HFF-Myc (cell line): Measurements from ENCODE around the gene SV2A.

Experiments used
- DNase-seq: peaks from one replicate; pipeline ENCODE4 v3.0.0-alpha.2; 2011; ENCODE audit warnings: low read depth; ENCODE audit errors: extremely low read depth
- H3K4me3 ChIP-seq: replicated peaks from 2 replicates; pipeline ENCODE4 v1.5.1; 2011; ENCODE audit warnings: low read depth, mild to moderate bottlenecking, control low read depth, low read length
- CTCF ChIP-seq: IDR thresholded peaks from 2 replicates; pipeline ENCODE4 v1.5.1; 2012; ENCODE audit warnings: mild to moderate bottlenecking, low read depth, low read length, control low read depth; ENCODE audit errors: missing control alignments

SV2A gene

GRCh38 chr1:149931212-149931790, 13.7 kb upstream of the SV2A start:
- no peak for DNase-seq
- H3K4me3 ChIP-seq = no peak overlapping the region
- no peak for TF ChIP-seq CTCF

DNA sequence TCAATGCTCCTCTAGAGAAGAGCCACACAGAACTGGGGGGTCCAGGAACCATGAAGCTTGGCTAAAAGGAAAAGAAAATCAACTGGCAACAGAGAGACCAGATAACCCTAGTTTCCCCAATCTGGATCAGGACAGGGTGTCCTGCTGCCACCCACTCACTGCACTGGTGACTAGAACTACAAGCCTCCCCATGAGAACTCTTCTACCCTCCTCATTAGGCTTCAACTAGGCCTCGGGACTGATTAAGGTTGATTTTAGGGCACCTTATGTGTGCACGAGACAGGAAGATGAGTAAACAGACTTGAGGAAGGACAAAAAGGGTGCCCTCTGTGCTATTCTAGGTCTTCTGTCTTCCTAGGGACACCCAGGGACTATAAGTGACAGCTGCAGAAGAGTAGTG, 12.2 kb upstream of the SV2A start:
- DNase-seq = no peak

GRCh38 chr1:149928401-149928724, 10.7 kb upstream of the SV2A start:
- peak overlapping the region; percentile 93 for H3K4me3 ChIP-seq
- DNase-seq = no peak
- TF ChIP-seq CTCF = no peak

More for the DNA sequence above, 12.2 kb upstream of the SV2A start:
- H3K4me3 ChIP-seq = no peak overlapping the region
- no peak for TF ChIP-seq CTCF

- TF ChIP-seq CTCF = no peak
Measured at GRCh38 chr1:149927563-149928400, 10.1 kb upstream of the SV2A start, which contains the start of gene SF3B4. TSS of gene SF3B4 (minus strand) at chr1:149927803. CDS start at chr1:149927759, 44 bp downstream.

GRCh38 chr1:149927056-149927562, 9.5 kb upstream of the SV2A start:
- DNase-seq = no peak
- H3K4me3 ChIP-seq = peak overlapping the region; percentile 93
- no peak for TF ChIP-seq CTCF

More at GRCh38 chr1:149927563-149928400, 10.1 kb upstream of the SV2A start, which contains the start of gene SF3B4:
- DNase-seq = peak; percentile 75
- H3K4me3 ChIP-seq = peak within 1 kb of the TSS; percentile 93

DNA sequence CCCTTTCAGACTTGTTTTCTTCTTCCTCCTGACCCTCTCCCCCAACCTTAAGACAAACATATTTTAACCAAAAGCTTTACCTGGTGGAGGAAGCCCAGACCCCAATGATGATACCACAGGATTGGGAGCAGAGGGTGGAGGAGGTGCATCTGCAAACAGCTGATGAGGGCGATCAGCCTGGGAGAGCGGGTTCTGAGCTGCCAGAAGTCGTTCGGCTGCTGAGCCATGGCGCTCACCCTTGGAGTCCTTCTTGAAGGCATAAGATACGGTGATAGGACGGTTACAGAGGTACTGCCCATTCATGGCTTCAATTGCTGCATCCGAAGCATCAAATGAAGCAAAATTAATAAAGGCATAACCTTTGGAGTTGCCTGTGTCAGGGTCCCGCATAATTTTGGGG, 8.7 kb upstream of the SV2A start:
- H3K4me3 ChIP-seq = peak overlapping the region; percentile 93
- no peak for DNase-seq
- no peak for TF ChIP-seq CTCF
